GM23338 (cell line): Measurements from ENCODE around the gene SLC7A5. TPM values are rescaled to one million over a fixed set of nuclear protein-coding genes. Genes with fewer than 3 reads are reported as not detected.

ENCODE experiments used
- ATAC-seq: fragments of 200-7000 bp; cut with Tn5 transposase; 3 replicates; pipeline ENCODE4 v1.9.1; 2020
- DNase-seq: peaks from one replicate; pipeline ENCODE4 v3.0.0-alpha.2; 2015; ENCODE audit warnings: low spot score
- H2AFZ ChIP-seq: fragments of 200-600 bp; sonication (generic); 2 replicates; pipeline ENCODE4 v1.8.0; 2016; ENCODE audit warnings: antibody characterized with exemption, mild to moderate bottlenecking, moderate library complexity
- H3F3A ChIP-seq: fragments of 200-600 bp; sonication (generic); replicated peaks from 2 replicates; pipeline ENCODE4 v1.8.0; 2017; ENCODE audit warnings: antibody characterized with exemption, mixed run types, low read depth
- H3K27ac ChIP-seq: fragments of 200-600 bp; sonication (generic); 2 replicates; pipeline ENCODE4 v1.6.1; 2016; ENCODE audit warnings: low read depth
- H3K27me3 ChIP-seq: fragments of 200-600 bp; sonication (generic); 2 replicates; pipeline ENCODE4 v1.8.0; 2016; ENCODE audit warnings: mild to moderate bottlenecking, mixed run types, moderate library complexity; ENCODE audit not compliant: insufficient read depth
- H3K36me3 ChIP-seq: fragments of 200-600 bp; sonication (generic); 2 replicates; pipeline ENCODE4 v1.8.0; 2016; ENCODE audit warnings: mild to moderate bottlenecking; ENCODE audit not compliant: insufficient read depth
- H3K4me1 ChIP-seq: fragments of 200-600 bp; sonication (generic); 2 replicates; pipeline ENCODE4 v1.8.0; 2016; ENCODE audit warnings: mild to moderate bottlenecking, moderate library complexity; ENCODE audit not compliant: insufficient read depth
- H3K4me2 ChIP-seq: fragments of 200-600 bp; sonication (generic); 2 replicates; pipeline ENCODE4 v1.7.1; 2017; ENCODE audit warnings: mixed run types
- H3K4me3 ChIP-seq: fragments of 200-600 bp; sonication (generic); 2 replicates; pipeline ENCODE4 v1.6.1; 2016; ENCODE audit warnings: mixed run types
- H3K79me2 ChIP-seq: fragments of 200-600 bp; sonication (generic); replicated peaks from 2 replicates; pipeline ENCODE4 v1.8.0; 2017; ENCODE audit warnings: mild to moderate bottlenecking; ENCODE audit not compliant: insufficient read depth
- H3K9me2 ChIP-seq: fragments of 200-600 bp; sonication (generic); 2 replicates; pipeline ENCODE4 v1.8.0; 2017; ENCODE audit not compliant: insufficient read depth
- H4K20me1 ChIP-seq: fragments of 200-600 bp; sonication (generic); replicated peaks from 2 replicates; pipeline ENCODE4 v1.8.0; 2017; ENCODE audit warnings: mild to moderate bottlenecking; ENCODE audit not compliant: insufficient read depth
- H3K27ac Mint-ChIP-seq: 2 replicates; pipeline ENCODE4 v1.8.0; 2020; ENCODE audit warnings: inconsistent platforms, mild to moderate bottlenecking, moderate library complexity, mixed read lengths
- H3K27me3 Mint-ChIP-seq: 3 replicates; pipeline ENCODE4 v1.8.0; 2022; ENCODE audit warnings: low read depth, mild to moderate bottlenecking, moderate library complexity, mixed read lengths, inconsistent platforms; ENCODE audit not compliant: insufficient read depth, poor library complexity
- H3K36me3 Mint-ChIP-seq: 3 replicates; pipeline ENCODE4 v1.8.0; 2021; ENCODE audit warnings: low read depth, mild to moderate bottlenecking, inconsistent platforms, moderate library complexity, mixed read lengths
- H3K4me1 Mint-ChIP-seq: 3 replicates; pipeline ENCODE4 v1.8.0; 2020; ENCODE audit warnings: mild to moderate bottlenecking, inconsistent platforms, mixed read lengths
- H3K4me3 Mint-ChIP-seq: 3 replicates; pipeline ENCODE4 v1.8.0; 2021; ENCODE audit warnings: moderate library complexity, mild to moderate bottlenecking, inconsistent platforms, mixed read lengths
- H3K9me3 Mint-ChIP-seq: 3 replicates; pipeline ENCODE4 v1.8.0; 2020; ENCODE audit warnings: moderate library complexity, mild to moderate bottlenecking, inconsistent platforms, mixed read lengths
- EZH2 ChIP-seq: fragments of 200-600 bp; sonication (generic); IDR thresholded peaks from one replicate; pipeline ENCODE4 v1.8.0; 2017; ENCODE audit warnings: antibody characterized with exemption, mild to moderate bottlenecking, low read depth; ENCODE audit not compliant: unreplicated experiment
- EZH2phosphoT487 ChIP-seq: fragments of 200-600 bp; sonication (generic); IDR thresholded peaks from one replicate; pipeline ENCODE4 v1.8.1; 2018; ENCODE audit warnings: antibody characterized with exemption; ENCODE audit not compliant: unreplicated experiment
- POLR2AphosphoS5 ChIP-seq: IDR thresholded peaks from 2 replicates; pipeline ENCODE4 v1.6.1; 2016; ENCODE audit warnings: antibody characterized with exemption, low read depth
- STAT1 ChIP-seq: IDR thresholded peaks from one replicate; pipeline ENCODE4 v1.6.1; 2016; ENCODE audit warnings: antibody characterized with exemption; ENCODE audit not compliant: unreplicated experiment
- ZNF114 ChIP-seq: fragments of 250-450 bp; sonication (Bioruptor Pico); IDR thresholded peaks from 2 replicates; pipeline ENCODE4 v1.5.0; 2020; ENCODE audit warnings: mild to moderate bottlenecking, moderate library complexity
- ZNF331 ChIP-seq: fragments of 250-450 bp; sonication (Bioruptor Pico); IDR thresholded peaks from 2 replicates; pipeline ENCODE4 v1.5.0; 2020; ENCODE audit warnings: low read depth, mild to moderate bottlenecking, moderate library complexity
- polyA plus RNA-seq: library from polyadenylated mRNA; unstranded; fragments of >200 nt; fragmentation: Nextera tagmentation; extraction: Ambion mirVana; gene quantifications from 2 replicates; pipeline ENCODE4 v1.2.1, GENCODE V29; 2016
- total RNA-seq: library from RNA; depleted of rRNA; stranded (reverse); fragments of >200 nt; shearing (Covaris generic); gene quantifications from 2 replicates; pipeline ENCODE4 v1.2.3, GENCODE V29; 2014
- TF ChIP-seq, protein P1 (sequence below): fragments of 250-450 bp; sonication (Bioruptor Pico); IDR thresholded peaks from 2 replicates; pipeline ENCODE4 v1.5.0; 2020; ENCODE audit warnings: mild to moderate bottlenecking, moderate library complexity
- TF ChIP-seq, protein P2 (sequence below): IDR thresholded peaks from 2 replicates; pipeline ENCODE4 v1.6.1; 2016; ENCODE audit warnings: antibody characterized with exemption
- TF ChIP-seq, protein P3 (sequence below), 2 experiments: fragments of 200-600 bp in 1 of 2; sonication (generic) in 1 of 2; conservative IDR thresholded peaks; 2 replicates each; pipeline versions ENCODE4 v1.5.1 to v1.6.1; 2016 to 2017; ENCODE audit warnings: antibody characterized with exemption in 2 of 2, low read depth in 2 of 2, mild to moderate bottlenecking in 2 of 2, moderate library complexity in 1 of 2

Gene SLC7A5
- total and polyA plus RNA-seq, 2 experiments from 2014 or later = 107 to 386 TPM

DNA sequence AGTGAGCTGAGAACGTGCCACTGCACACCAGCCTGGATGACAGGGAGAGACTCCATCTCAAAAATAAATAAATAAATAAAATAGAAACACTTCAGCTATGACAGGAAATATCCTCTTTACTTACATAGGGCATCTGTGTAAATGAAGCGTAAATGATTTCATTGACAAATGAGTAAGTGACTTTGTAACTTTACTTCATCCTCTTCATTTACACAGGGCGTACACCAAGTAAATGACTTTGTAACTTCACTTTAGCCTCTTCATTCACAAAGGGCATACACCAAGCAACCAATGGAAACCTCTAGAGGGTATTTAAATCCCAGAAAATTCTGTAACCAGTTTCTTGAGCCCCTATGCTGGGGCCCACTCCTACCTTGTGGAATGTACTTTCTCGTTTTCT is 87.3 kb downstream of the SLC7A5 start (continued):
- TF ChIP-seq, protein P1, sequence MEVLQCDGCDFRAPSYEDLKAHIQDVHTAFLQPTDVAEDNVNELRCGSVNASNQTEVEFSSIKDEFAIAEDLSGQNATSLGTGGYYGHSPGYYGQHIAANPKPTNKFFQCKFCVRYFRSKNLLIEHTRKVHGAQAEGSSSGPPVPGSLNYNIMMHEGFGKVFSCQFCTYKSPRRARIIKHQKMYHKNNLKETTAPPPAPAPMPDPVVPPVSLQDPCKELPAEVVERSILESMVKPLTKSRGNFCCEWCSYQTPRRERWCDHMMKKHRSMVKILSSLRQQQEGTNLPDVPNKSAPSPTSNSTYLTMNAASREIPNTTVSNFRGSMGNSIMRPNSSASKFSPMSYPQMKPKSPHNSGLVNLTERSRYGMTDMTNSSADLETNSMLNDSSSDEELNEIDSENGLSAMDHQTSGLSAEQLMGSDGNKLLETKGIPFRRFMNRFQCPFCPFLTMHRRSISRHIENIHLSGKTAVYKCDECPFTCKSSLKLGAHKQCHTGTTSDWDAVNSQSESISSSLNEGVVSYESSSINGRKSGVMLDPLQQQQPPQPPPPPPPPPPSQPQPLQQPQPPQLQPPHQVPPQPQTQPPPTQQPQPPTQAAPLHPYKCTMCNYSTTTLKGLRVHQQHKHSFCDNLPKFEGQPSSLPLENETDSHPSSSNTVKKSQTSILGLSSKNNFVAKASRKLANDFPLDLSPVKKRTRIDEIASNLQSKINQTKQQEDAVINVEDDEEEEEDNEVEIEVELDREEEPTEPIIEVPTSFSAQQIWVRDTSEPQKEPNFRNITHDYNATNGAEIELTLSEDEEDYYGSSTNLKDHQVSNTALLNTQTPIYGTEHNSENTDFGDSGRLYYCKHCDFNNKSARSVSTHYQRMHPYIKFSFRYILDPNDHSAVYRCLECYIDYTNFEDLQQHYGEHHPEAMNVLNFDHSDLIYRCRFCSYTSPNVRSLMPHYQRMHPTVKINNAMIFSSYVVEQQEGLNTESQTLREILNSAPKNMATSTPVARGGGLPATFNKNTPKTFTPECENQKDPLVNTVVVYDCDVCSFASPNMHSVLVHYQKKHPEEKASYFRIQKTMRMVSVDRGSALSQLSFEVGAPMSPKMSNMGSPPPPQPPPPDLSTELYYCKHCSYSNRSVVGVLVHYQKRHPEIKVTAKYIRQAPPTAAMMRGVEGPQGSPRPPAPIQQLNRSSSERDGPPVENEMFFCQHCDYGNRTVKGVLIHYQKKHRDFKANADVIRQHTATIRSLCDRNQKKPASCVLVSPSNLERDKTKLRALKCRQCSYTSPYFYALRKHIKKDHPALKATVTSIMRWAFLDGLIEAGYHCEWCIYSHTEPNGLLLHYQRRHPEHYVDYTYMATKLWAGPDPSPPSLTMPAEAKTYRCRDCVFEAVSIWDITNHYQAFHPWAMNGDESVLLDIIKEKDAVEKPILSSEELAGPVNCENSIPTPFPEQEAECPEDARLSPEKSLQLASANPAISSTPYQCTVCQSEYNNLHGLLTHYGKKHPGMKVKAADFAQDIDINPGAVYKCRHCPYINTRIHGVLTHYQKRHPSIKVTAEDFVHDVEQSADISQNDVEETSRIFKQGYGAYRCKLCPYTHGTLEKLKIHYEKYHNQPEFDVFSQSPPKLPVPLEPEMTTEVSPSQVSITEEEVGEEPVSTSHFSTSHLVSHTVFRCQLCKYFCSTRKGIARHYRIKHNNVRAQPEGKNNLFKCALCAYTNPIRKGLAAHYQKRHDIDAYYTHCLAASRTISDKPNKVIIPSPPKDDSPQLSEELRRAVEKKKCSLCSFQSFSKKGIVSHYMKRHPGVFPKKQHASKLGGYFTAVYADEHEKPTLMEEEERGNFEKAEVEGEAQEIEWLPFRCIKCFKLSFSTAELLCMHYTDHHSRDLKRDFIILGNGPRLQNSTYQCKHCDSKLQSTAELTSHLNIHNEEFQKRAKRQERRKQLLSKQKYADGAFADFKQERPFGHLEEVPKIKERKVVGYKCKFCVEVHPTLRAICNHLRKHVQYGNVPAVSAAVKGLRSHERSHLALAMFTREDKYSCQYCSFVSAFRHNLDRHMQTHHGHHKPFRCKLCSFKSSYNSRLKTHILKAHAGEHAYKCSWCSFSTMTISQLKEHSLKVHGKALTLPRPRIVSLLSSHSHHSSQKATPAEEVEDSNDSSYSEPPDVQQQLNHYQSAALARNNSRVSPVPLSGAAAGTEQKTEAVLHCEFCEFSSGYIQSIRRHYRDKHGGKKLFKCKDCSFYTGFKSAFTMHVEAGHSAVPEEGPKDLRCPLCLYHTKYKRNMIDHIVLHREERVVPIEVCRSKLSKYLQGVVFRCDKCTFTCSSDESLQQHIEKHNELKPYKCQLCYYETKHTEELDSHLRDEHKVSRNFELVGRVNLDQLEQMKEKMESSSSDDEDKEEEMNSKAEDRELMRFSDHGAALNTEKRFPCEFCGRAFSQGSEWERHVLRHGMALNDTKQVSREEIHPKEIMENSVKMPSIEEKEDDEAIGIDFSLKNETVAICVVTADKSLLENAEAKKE = no peak
- TF ChIP-seq, protein P2, sequence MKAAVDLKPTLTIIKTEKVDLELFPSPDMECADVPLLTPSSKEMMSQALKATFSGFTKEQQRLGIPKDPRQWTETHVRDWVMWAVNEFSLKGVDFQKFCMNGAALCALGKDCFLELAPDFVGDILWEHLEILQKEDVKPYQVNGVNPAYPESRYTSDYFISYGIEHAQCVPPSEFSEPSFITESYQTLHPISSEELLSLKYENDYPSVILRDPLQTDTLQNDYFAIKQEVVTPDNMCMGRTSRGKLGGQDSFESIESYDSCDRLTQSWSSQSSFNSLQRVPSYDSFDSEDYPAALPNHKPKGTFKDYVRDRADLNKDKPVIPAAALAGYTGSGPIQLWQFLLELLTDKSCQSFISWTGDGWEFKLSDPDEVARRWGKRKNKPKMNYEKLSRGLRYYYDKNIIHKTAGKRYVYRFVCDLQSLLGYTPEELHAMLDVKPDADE = no peak
- no peak for TF ChIP-seq ZNF331
- TF ChIP-seq EZH2phosphoT487 = no peak
- TF ChIP-seq ZNF114 (CRISPR knock-in tag) = no peak
- TF ChIP-seq STAT1 = no peak
- TF ChIP-seq EZH2 = no peak

DNA sequence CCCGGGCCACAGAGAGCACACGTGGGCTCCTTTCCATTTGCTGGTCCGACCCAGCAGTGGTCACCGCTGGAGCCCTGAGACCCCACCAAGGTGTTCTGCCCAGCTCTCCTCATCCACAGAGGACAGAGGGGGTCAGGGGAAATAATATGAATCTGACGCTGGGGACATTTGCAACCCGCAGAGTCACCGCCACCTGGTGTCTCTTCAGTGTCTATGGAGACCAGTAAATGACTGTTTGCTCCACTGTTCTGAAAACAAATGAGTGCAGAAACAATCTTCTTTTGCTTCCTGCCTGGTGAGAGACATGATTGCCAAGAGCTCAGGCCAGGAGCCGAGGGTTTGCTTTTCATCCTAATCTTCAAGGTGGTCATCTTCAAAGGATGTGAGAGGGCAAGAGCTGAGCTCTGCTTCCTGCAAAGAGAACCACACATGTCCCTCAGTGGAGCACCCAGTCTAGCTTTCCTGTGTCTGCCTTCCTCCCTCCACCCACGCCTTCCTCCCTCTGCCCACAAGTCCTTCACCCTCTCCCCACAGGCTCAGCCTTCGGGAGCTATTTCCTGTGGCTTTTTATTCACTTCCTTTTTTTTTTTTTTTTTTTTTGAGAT is 88.8 kb downstream of the SLC7A5 start:
- Histone ChIP-seq H3K4me1 (peaks cover 9% of the 10 kb centered on the region), H3K9me2 (no peaks in the 10 kb centered on the region), H3K27ac (no peak overlapping the region), H3K27me3 (no peaks in the 10 kb centered on the region), H4K20me1 (no peaks in the 10 kb centered on the region), H3K4me3 (no peak overlapping the region), H3K36me3 (no peaks in the 10 kb centered on the region), H2AFZ (no peak overlapping the region), H3K79me2 (no peaks in the 10 kb centered on the region), H3F3A (peaks cover 10% of the 10 kb centered on the region; the same call in 1 of the 2 replicates), H3K4me2 (no peak overlapping the region)
- ATAC-seq (no peak), DNase-seq (no peak)
- Mint-ChIP-seq H3K9me3 (peaks cover 4% of the 10 kb centered on the region; the same call in 2 of the 3 replicates), H3K4me1 (peaks cover 9% of the 10 kb centered on the region), H3K27me3 (peaks cover 19% of the 10 kb centered on the region), H3K4me3 (no peak overlapping the region), H3K36me3 (peaks cover 2% of the 10 kb centered on the region; the same call in 2 of the 3 replicates), H3K27ac (peak overlapping the region; percentile 44)
- no peak for TF ChIP-seq POLR2AphosphoS5
- TF ChIP-seq, protein P3, sequence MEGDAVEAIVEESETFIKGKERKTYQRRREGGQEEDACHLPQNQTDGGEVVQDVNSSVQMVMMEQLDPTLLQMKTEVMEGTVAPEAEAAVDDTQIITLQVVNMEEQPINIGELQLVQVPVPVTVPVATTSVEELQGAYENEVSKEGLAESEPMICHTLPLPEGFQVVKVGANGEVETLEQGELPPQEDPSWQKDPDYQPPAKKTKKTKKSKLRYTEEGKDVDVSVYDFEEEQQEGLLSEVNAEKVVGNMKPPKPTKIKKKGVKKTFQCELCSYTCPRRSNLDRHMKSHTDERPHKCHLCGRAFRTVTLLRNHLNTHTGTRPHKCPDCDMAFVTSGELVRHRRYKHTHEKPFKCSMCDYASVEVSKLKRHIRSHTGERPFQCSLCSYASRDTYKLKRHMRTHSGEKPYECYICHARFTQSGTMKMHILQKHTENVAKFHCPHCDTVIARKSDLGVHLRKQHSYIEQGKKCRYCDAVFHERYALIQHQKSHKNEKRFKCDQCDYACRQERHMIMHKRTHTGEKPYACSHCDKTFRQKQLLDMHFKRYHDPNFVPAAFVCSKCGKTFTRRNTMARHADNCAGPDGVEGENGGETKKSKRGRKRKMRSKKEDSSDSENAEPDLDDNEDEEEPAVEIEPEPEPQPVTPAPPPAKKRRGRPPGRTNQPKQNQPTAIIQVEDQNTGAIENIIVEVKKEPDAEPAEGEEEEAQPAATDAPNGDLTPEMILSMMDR (conservative IDR thresholded peaks at IDR 0.05; ENCODE audit: low read depth in 2 of 2) = peak in 1 of 2 experiments; percentile 6; a peak in 1 of 4 replicates
